Measurements from ENCODE around the gene UHRF1. TPM values are rescaled to one million over a fixed set of nuclear protein-coding genes. Genes with fewer than 3 reads are reported as not detected.
A peak's percentile ranks its signal among the peaks of the same experiment; 100 is the strongest.
"Not testable (repeated sequence)": the region's sequence is repeated elsewhere in the genome, so short reads cannot be mapped to it uniquely, and the experiment has no call there.

UHRF1 gene
- total RNA-seq, 6 experiments from 2014 or later: 0.17 to 3.8 (median 0.82) TPM

DNA sequence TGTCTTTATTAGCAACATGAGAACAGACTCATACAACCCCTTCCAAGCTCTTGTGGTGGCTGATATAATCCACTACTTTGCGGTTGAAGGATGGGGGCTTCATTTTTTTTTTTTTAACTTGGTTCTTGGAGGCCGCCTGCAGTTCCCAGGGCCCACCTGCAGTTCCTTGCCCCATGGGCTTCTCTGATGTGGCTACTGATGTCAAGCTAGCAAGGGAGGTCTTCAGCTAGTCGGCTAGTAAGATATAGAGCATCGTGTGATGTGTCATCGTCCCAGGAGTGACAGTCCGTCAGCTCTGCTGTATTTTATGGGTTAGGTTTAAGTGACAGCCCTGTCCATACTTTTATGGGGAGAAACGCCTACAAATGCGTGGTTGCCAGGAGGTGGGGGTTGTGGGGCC is 26.1 kb downstream of the UHRF1 start:
- no peak overlapping the region for H3K27ac ChIP-seq
- TF ChIP-seq CTCF (IDR thresholded peaks at IDR 0.05): no peak
- TF ChIP-seq POLR2A (IDR thresholded peaks at IDR 0.05): no peak
- H3K9me3 ChIP-seq: no peaks in the 10 kb centered on the region
- DNase-seq: no peak
- no peaks in the 10 kb centered on the region for H3K27me3 ChIP-seq
- H3K36me3 ChIP-seq: no peaks in the 10 kb centered on the region
- WGBS (ENCODE audit: insufficient coverage, low coverage, low lambda C conversion rate, missing lambda C conversion rate): 86% methylated on average over 7 of the region's 8 CpGs
- H3K4me1 ChIP-seq: no peaks in the 10 kb centered on the region
- no peak for ATAC-seq
- intact Hi-C loops (cut with DNase I): no loop called here
- no peak overlapping the region for H3K4me3 ChIP-seq

DNA sequence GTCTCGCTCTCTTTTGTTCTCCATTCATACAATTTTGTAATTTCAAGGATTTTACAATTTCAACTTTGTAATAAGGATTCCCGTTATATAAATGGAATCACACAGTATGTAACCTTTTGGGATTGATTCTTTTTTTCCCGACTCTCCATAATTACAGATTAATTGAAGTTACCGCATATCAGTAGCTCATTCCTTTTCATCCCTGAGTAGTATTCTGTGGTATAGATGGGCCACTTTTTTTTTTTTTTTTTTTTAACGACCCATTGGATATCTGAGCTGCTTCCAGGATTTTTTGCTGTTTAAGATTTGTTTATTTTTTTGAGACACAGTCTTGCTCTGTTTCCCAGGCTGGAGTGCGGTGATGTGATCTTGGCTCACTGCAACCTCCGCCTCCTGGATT is 27.8 kb downstream of the UHRF1 start:
- intact Hi-C loops (cut with DNase I): no loop called here
- H3K27me3 ChIP-seq: no peaks in the 10 kb centered on the region
- 91% methylated on average over 7 of the region's 7 CpGs for WGBS (ENCODE audit: insufficient coverage, low coverage, low lambda C conversion rate, missing lambda C conversion rate)
- TF ChIP-seq CTCF (IDR thresholded peaks at IDR 0.05) (no peak), POLR2A (IDR thresholded peaks at IDR 0.05) (no peak)
- no peaks in the 10 kb centered on the region for H3K36me3 ChIP-seq
- H3K27ac ChIP-seq: no peak overlapping the region
- ATAC-seq (no peak), DNase-seq (no peak)
- H3K9me3 ChIP-seq: no peaks in the 10 kb centered on the region
- no peak overlapping the region for H3K4me3 ChIP-seq
- H3K4me1 ChIP-seq: no peaks in the 10 kb centered on the region

DNA sequence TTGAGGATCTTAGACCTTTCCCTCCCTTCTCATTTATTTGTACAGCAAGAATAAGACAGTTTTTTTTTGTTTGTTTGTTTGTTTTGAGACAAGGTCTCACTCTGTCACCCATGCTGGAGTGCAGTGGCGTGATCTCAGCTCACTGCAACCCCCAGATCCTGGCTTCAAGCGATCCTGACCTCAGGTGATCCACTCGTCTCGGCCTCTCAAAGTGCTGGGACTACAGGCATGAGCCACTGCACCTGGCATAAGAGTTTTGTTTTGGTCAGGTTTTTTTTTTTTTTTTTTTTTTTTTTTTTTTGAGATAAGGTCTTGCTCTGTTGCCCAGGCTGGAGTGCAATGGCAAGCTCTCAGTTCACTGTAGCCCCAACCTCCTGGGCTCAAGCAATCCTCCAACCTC is 29.2 kb downstream of the UHRF1 start:
- H3K4me3 ChIP-seq; ATAC-seq; DNase-seq; H3K27ac ChIP-seq; H3K4me1 ChIP-seq; H3K27me3 ChIP-seq; H3K9me3 ChIP-seq; H3K36me3 ChIP-seq; intact Hi-C loops (cut with DNase I): not testable (repeated sequence)
- WGBS (ENCODE audit: insufficient coverage, low coverage, low lambda C conversion rate, missing lambda C conversion rate): 100% methylated on average over 4 of the region's 4 CpGs

DNA sequence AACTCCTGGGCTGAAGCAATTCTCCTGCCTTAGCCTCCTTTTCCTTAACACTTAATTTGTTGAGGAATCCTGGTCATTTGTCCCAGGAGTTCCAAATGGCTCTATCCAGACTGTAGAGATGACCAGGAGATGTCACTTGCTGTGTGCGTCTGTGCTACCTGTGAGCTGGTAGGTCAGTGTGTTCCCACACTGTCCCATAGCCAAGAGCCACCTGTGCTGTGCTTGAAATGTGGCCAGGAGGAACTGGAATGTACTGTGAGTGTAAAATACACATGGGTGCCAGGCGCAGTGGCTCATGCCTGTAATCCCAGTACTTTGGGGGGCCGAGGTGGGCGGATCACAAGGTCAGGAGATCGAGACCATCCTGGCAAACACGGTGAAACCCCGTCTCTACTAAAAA is 30.2 kb downstream of the UHRF1 start:
- no peak for DNase-seq
- ATAC-seq: no peak
- WGBS (ENCODE audit: insufficient coverage, low coverage, low lambda C conversion rate, missing lambda C conversion rate): 86% methylated on average over 1 of the region's 7 CpGs
- Histone ChIP-seq H3K4me1 (no peaks in the 10 kb centered on the region), H3K9me3 (no peaks in the 10 kb centered on the region), H3K36me3 (no peaks in the 10 kb centered on the region), H3K27me3 (no peaks in the 10 kb centered on the region), H3K4me3 (no peak overlapping the region), H3K27ac (no peak overlapping the region)
- TF ChIP-seq CTCF (IDR thresholded peaks at IDR 0.05): no peak
- TF ChIP-seq POLR2A (IDR thresholded peaks at IDR 0.05): no peak
- intact Hi-C loops (cut with DNase I): no loop called here

GRCh38 chr19:4941638-4942169 is 32.4 kb downstream of the UHRF1 start:
- H3K4me3 ChIP-seq; H3K9me3 ChIP-seq; intact Hi-C loops (cut with DNase I); DNase-seq; H3K36me3 ChIP-seq; H3K27ac ChIP-seq; H3K4me1 ChIP-seq; H3K27me3 ChIP-seq: not testable (repeated sequence)
- WGBS (ENCODE audit: insufficient coverage, low coverage, low lambda C conversion rate, missing lambda C conversion rate): 100% methylated on average over 1 of the region's 35 CpGs
- ATAC-seq: peak in 1 of 4 donors; percentile 26

DNA sequence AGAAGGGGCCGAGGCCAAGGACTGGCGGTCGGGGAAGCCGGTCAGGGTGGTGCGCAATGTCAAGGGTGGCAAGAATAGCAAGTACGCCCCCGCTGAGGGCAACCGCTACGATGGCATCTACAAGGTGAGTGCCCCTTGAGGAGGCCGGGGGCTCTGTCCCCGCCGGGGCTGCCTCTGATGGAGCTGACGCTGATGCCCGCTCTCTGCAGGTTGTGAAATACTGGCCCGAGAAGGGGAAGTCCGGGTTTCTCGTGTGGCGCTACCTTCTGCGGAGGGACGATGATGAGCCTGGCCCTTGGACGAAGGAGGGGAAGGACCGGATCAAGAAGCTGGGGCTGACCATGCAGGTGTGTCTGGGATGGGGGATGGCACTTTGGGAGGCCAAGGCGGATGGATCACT is 41.3 kb downstream of the UHRF1 start:
- H3K36me3 ChIP-seq; DNase-seq; H3K27me3 ChIP-seq; H3K27ac ChIP-seq; H3K4me1 ChIP-seq; H3K9me3 ChIP-seq; intact Hi-C loops (cut with DNase I); H3K4me3 ChIP-seq: not testable (repeated sequence)
- 55% methylated on average over 4 of the region's 23 CpGs for WGBS (ENCODE audit: insufficient coverage, low coverage, low lambda C conversion rate, missing lambda C conversion rate)
- peak in 1 of 4 donors; percentile 20 for ATAC-seq
